H54 (cell line): ENCODE data around the gene RFTN1.
A peak's percentile ranks its signal among the peaks of the same experiment; 100 is the strongest.
"Not testable (repeated sequence)": the region's sequence is repeated elsewhere in the genome, so short reads cannot be mapped to it uniquely, and the experiment has no call there.

Experiments
- DNase-seq: peaks from one replicate; pipeline ENCODE4 v3.0.0; 2011; ENCODE audit warnings: low spot score, mixed read lengths; ENCODE audit not compliant: insufficient read length
- FAIRE-seq: peaks from 3 replicates; lab custom pipeline; 2011; peaks lifted over from hg19 to GRCh38; lab: Jason Lieb, UNC
- POLR2A ChIP-seq: IDR thresholded peaks from 2 replicates; pipeline ENCODE4 v1.6.1; 2011; ENCODE audit warnings: low read depth, mild to moderate bottlenecking, low read length

The RFTN1 gene

DNA sequence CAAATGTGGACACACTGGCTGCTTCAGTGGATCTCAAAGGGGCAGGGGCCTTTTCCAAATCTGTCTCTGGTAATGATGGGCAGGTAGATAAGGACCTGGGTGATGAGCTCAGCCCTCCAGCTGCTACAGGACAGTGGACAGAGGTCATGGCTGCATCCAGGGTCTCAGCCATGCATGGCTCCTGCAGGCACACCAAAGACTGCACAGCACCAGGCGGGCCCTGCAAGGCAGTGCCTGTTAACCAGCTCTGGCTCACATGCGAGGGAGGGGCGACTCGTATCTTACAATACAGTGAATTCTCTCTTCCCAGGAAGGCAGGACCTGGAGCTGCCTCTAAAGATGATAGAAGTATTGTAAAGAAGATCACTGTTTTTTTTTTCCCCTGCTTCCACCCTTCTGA lies 189.8 kb downstream of the RFTN1 start:
- DNase-seq (no peak), FAIRE-seq (no peak)
- TF ChIP-seq POLR2A = no peak

DNA sequence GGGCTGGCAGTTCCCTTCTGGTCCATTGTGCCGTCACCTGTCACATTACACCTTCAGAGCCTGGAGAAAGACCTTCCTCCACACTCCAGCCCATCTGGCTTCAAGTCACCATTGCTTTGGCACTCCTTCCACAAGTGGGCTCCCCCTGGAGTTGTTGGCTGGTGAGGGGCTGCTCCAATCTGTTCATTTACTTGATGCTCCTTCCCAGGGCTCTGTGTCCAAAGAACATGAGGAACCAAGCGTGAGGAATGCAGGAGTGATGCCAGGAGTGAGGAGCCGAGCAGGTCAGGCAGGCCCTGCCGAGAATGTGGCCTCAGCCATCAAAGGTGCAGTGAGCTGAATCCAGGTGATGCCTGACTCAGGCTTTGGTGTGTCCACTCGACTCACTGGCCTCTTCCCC lies 191.3 kb downstream of the RFTN1 start:
- no peak for DNase-seq
- no peak for FAIRE-seq
- no peak for TF ChIP-seq POLR2A

DNA sequence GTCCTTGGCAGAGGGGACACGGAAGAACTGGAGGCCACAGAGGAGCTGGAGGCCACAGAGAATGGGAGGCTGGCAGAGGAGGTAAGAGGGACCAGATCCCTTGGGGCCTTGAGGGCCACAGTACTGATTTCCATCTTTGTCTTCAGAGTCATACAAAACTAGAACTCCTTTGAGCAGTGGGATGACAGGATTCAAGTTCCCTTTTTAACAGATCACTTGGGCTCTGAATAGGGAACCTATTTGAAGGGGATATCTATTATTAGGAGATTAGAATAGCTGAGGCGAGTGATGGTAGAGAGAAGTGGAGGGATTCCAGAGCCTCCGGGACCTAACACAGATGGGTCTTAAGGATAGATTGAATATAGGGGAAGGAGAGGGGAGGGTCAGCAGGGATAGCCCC lies 192.8 kb downstream of the RFTN1 start:
- DNase-seq = no peak
- TF ChIP-seq POLR2A = no peak
- no peak for FAIRE-seq

DNA sequence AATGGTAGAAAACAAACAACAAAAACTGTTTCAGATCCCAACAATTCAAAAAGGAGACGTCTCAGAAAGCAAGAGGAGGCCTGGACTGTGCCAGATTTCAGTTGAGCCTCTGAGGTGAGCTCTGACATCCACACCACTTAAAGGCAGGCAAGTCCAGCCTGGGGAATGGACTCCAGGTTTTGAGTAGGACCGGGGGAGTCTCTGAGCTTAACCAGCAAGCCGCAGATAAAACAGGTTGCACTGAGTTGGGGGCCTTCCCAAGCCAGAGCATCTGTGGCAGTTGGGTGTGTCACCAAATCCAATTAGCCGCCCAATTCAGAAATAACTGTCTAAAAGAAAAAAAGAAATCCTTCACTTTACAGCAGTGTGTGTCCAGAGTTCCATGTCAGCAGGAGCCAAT lies 193.8 kb downstream of the RFTN1 start:
- DNase-seq = no peak
- no peak for TF ChIP-seq POLR2A
- FAIRE-seq = no peak

DNA sequence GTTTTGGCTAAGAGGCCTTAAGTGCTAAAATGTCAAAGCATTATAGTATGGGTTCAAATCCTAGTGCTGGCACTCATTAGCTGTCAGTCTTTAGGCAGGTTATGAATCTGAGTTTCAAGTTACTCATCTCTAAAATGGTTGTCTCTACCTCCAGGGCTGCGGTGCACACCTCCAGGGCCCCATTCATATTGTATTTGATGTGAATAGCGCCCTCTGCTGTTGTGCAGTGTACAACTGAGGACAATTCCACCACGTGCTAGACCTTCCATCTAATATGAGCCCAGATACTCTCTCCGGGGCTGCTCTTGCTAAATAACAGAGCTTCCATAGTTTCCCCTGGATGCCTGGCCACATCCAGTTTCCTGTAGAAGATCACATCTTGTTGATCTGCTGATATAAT lies 194.2 kb downstream of the RFTN1 start:
- DNase-seq = peak; percentile 13
- no peak for TF ChIP-seq POLR2A
- no peak for FAIRE-seq

DNA sequence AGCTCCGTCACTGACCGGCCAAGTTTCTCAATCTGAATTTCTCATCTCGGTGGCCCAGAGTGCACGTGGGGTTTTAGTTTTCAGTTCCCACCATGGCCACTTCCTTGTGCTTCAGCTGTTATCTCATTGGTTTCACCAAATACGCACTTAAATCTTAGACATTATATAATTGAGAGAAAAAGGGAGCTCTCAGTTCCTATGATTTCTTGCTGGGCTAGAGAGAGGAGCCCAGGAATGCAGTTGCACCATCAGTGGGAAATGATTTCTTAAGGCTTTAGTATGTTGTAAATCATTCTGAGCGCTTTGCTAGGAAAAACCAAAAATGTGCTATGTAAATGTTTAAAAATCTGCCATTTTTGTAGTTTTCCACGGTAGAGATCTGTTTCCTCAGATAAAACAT lies 195.3 kb downstream of the RFTN1 start:
- no peak for FAIRE-seq
- DNase-seq = no peak
- no peak for TF ChIP-seq POLR2A

DNA sequence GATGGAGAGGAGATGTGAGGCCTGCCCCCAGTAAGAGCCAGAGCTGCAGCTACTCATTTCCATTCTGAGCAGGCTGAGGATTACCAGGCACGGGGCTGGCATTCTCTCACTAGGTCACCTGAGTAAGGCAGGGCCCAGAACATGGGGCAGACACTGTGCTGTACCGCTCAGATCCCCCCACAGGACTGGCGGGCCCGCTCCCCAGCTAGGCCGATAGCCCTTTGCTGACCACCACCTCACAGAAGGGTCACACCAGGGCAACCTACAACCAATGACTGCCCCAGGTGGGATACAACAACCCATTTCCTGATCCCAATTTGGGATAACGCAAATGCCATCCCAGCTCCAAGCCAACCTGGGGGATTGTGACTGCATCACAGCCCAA lies 195.9 kb downstream of the RFTN1 start:
- TF ChIP-seq POLR2A = no peak
- no peak for FAIRE-seq

DNA sequence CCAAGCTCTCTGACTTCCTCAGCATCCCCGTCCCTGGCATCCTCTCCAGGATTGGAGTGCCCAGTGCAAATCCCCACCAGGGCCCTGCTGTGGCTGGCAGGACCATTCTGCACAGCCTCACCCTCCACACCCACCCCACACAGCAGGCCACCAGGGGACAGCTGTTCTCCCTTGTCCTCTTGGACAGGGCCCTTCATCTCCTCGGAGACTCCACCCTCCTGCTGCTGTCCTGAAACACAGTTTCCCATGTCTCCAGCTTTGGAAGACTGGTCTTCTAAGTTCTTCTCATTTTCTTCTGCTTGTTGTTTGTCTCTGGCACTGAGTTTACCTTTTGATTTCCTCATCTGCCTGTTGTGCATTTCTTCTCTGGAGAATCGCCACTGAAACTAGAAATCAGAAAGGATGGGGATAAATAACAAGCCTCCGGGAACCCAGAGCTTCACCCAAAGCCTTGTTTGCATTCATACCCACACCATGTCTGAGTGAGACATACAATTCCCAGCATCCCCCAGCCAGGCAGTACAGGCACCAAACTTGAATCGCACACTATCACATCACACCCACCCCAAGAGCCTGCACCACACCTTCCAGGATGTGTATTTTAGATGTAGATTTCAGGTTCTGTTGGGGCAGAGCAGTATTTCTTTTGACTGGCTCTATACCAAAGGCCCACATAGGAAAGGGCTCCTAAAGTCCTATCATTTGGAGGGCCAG lies 196.5 kb downstream of the RFTN1 start:
- no peak for DNase-seq
- TF ChIP-seq POLR2A = no peak
- FAIRE-seq = no peak

More for the DNA sequence above, 195.9 kb downstream of the RFTN1 start:
- no peak for DNase-seq

DNA sequence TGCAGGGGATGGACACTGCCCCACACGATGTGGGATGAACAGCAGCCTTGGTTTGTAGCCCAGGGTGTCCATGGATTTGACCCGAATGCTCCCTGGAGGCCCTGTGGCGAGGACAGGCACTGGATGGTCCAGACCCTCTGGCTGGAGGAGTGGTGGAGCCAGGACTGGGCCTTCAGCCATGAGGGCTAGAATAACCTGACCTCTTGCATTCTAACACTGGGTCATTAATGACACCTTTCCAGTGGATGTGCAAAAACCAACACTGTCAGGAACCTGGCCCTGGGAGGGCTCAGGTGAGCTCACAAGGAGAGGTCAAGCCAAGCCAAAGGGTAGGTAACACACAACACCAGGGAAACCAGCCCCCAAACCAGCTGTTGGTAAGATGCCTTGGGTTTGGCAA lies 197.1 kb downstream of the RFTN1 start:
- FAIRE-seq = no peak
- TF ChIP-seq POLR2A = no peak
- no peak for DNase-seq

DNA sequence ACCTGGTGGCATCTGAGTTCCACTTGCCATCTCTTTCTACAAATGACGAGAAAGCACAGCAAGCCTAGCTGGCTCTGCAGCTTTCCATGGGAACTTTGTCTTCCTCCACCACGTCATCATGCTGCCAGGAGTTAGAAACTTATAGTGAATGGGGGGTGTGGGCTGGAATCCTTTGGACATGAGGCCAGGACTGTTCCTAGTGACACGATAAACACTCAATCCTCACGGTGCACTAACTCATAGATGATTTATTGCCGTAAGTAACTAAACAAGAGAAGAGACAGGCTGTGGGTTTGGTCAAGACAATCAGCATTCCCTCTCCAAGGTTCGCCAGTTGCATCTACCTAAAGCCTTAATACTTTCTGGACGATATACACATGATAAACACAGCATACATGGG lies 197.9 kb downstream of the RFTN1 start:
- FAIRE-seq (no peak), DNase-seq (no peak)
- no peak for TF ChIP-seq POLR2A

DNA sequence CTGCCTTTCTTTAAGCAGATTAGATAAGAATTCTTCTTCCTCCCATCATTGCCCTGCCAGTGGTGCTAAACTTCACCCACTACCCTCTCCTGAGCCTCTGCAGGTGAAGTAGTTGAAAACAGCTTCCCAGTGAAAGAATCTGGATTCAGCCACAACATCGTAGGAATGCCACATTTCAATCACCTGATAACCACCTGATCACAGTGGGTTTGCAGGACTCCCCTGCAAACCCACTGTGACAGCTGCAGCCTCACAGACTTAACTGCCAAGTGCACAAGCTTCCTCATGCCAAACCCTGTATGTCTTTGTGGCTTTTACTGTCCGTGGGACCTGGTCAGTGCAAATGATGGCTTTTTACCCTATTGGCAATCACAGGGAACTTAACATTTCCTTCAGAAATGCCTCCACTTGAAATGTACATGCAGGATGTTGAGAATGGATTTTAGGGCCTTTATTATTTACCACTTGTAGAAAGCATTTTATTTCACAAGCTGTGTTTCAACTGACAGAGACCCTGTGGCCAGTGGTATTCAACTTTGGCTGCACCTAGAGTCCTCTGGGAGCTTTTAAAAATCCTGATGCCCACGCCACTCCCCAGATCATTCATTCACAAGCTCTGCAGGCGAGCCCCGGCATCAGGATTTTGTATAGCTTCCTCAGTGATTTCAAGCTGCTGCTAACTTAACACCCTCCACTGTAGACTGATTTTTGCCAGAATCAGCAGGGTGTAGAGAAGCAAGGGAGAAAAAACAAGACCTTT lies 199.4 kb downstream of the RFTN1 start:
- no peak for FAIRE-seq
- DNase-seq = no peak
- TF ChIP-seq POLR2A = no peak

DNA sequence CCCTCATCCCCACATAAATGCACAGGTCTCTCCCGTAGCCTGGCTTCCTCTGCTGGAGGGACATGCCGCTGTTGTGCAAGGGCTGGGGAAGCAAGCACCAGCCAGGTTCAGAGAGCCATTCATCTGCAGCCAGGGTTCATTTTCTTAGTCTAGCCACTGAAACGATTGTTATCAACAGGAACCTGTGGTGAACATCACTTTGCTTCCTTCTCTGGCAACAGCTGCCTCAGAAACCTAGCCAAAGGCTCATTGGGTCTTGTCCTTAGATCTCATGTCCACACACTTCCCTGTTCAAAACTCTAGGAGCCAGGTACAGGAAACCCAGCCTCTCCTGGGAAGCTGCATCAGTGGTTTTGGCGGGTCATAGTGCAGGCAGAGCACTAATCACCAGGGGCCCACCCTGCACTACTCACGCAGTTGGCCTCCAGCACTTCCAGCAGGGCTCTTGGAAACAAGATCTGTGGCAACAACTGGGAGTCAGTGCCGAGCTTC lies 201.5 kb downstream of the RFTN1 start:
- no peak for TF ChIP-seq POLR2A
- DNase-seq (no peak), FAIRE-seq (no peak)

DNA sequence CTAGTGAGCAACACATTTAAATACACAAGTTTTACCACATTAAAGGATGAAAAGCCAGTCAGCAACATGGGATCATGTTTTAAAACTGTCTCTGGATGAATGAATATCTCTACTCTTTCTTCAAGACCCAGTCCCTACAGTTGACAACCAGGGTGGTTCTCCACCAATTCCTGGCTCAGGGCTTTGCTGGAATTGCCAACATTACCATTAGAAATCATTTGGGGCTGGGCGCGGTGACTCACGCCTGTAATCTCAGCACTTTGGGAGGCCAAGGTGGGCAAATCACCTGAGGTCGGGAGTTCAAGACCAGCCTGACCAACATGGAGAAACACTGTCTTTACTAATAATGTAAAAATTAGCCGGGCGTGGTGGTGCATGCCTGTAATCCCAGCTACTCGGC lies 203.0 kb downstream of the RFTN1 start:
- DNase-seq, FAIRE-seq: not testable (repeated sequence)

DNA sequence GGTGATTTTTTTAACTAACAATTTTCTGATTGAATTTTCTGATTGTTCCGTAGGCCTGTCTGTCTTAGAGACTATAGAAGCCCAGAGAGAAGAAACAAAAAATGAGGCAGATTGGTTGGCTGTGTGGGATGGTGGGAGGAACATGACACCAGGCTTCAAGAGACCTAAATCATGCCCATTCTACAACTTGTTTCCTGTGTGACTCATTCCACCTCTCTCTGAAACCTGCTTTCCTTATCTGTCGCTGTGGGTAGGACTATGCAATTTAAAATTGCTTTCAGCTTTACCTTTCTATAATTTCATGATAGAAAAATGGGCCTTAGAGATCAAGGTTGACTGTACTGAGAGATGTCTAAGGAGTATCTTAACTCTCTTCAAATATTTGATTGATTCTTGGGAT lies 203.9 kb downstream of the RFTN1 start:
- DNase-seq (peak; percentile 25), FAIRE-seq (peak; percentile 95)
- TF ChIP-seq POLR2A = no peak

DNA sequence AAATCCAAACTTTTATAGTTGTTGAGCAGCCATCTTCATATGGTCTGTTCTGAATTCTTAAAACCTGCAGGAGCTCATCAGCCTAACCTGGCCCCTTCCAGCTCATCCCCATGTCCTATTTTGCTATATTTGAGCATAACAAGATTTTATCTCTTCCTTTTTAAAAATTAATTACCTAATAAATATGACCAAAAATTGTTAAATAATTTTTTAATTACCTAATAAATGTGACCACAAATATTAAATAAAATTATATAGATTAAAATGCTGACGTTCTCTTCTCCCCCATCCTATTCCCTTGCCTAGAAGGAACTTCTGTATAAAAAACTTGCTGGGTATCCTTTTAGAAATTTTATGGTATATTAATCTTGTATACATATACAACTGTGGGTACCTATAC lies 204.8 kb downstream of the RFTN1 start:
- FAIRE-seq (no peak), DNase-seq (no peak)
- TF ChIP-seq POLR2A = no peak
